ENCODE results near the gene ARMC3.

DNA sequence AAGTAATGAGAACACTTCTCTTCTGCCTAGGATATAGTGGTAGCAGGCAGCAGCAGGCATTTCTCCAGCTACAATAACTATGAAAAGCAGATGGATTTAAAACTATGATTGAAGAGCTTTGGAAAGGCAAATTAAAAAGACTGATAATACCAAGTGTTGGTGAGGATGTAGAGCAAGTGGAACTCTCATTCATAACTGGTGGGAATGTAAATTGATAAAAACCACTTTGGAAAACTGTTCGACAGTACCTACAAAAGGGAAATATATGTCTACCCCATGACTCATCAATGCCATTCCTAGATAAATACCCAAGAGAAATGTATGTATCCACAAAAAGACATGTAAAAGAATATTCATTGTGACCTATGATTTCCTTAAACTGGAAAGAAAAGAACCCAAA is 14.6 kb downstream of the ARMC3 start:
- TF ChIP-seq CEBPB (IDR thresholded peaks at IDR 0.05) (no peak), RNF2 (IDR thresholded peaks at IDR 0.05; ENCODE audit: borderline replicate concordance, low read depth) (no peak), POLR2A (IDR thresholded peaks at IDR 0.05; ENCODE audit: low read length) (no peak), CHD2 (IDR thresholded peaks at IDR 0.05; ENCODE audit: low read length, partially characterized antibody) (no peak), FOSL2 (IDR thresholded peaks at IDR 0.05) (no peak), FOSL2 (CRISPR knock-in tag; IDR thresholded peaks at IDR 0.05) (0 out of 2 replicates have a peak, but pooled peaks have one; percentile 12), TP53 (CRISPR knock-in tag; IDR thresholded peaks at IDR 0.05) (no peak), MAZ (IDR thresholded peaks at IDR 0.05; ENCODE audit: borderline replicate concordance, low read depth, low read length) (no peak)
- TF ChIP-seq, protein P1, sequence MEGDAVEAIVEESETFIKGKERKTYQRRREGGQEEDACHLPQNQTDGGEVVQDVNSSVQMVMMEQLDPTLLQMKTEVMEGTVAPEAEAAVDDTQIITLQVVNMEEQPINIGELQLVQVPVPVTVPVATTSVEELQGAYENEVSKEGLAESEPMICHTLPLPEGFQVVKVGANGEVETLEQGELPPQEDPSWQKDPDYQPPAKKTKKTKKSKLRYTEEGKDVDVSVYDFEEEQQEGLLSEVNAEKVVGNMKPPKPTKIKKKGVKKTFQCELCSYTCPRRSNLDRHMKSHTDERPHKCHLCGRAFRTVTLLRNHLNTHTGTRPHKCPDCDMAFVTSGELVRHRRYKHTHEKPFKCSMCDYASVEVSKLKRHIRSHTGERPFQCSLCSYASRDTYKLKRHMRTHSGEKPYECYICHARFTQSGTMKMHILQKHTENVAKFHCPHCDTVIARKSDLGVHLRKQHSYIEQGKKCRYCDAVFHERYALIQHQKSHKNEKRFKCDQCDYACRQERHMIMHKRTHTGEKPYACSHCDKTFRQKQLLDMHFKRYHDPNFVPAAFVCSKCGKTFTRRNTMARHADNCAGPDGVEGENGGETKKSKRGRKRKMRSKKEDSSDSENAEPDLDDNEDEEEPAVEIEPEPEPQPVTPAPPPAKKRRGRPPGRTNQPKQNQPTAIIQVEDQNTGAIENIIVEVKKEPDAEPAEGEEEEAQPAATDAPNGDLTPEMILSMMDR (IDR thresholded peaks at IDR 0.05), result no peak
- TF ChIP-seq, protein P2, sequence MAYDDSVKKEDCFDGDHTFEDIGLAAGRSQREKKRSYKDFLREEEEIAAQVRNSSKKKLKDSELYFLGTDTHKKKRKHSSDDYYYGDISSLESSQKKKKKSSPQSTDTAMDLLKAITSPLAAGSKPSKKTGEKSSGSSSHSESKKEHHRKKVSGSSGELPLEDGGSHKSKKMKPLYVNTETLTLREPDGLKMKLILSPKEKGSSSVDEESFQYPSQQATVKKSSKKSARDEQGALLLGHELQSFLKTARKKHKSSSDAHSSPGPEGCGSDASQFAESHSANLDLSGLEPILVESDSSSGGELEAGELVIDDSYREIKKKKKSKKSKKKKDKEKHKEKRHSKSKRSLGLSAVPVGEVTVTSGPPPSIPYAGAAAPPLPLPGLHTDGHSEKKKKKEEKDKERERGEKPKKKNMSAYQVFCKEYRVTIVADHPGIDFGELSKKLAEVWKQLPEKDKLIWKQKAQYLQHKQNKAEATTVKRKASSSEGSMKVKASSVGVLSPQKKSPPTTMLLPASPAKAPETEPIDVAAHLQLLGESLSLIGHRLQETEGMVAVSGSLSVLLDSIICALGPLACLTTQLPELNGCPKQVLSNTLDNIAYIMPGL (CRISPR knock-in tag; IDR thresholded peaks at IDR 0.05; ENCODE audit: borderline replicate concordance), result no peak
- TF ChIP-seq, protein P3, sequence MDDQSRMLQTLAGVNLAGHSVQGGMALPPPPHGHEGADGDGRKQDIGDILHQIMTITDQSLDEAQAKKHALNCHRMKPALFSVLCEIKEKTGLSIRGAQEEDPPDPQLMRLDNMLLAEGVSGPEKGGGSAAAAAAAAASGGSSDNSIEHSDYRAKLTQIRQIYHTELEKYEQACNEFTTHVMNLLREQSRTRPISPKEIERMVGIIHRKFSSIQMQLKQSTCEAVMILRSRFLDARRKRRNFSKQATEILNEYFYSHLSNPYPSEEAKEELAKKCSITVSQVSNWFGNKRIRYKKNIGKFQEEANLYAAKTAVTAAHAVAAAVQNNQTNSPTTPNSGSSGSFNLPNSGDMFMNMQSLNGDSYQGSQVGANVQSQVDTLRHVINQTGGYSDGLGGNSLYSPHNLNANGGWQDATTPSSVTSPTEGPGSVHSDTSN (IDR thresholded peaks at IDR 0.05), result no peak
